Measurements from ENCODE around the gene GPRC5B.

GRCh38 chr16:19835968-19836421 is 48.7 kb downstream of the GPRC5B start:
- TF ChIP-seq CTCF (IDR thresholded peaks at IDR 0.05): no peak
- no peak for TF ChIP-seq EP300 (IDR thresholded peaks at IDR 0.05; ENCODE audit: low read depth)
- TF ChIP-seq POLR2A (IDR thresholded peaks at IDR 0.05): no peak

All from transverse colon (tissue), 3 donors.